ENCODE results near the gene CFAP61.
"Not testable (repeated sequence)": the region's sequence is repeated elsewhere in the genome, so short reads cannot be mapped to it uniquely, and the experiment has no call there.

CFAP61 gene

DNA sequence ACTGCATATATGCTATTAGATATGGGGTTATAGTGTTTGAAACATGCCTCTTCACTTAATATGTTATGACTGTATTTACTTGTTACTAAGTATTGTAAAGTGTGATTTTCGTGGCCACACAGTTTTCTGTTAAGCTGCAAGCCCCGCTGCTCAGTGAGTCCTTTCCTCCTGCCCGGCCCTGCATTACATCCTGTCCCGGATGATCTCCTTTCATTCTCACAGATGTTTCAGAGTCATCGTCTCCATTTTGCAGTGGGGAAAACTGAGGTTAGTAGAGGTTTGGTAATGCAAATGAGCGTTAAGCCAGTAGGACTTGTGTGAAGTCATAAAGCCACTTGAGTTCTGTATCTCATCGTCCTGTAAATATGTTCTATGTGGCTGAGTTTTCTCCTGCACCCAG is 155.5 kb downstream of the CFAP61 start:
- no peak for DNase-seq (ENCODE audit: low read depth in 2 of 2)

DNA sequence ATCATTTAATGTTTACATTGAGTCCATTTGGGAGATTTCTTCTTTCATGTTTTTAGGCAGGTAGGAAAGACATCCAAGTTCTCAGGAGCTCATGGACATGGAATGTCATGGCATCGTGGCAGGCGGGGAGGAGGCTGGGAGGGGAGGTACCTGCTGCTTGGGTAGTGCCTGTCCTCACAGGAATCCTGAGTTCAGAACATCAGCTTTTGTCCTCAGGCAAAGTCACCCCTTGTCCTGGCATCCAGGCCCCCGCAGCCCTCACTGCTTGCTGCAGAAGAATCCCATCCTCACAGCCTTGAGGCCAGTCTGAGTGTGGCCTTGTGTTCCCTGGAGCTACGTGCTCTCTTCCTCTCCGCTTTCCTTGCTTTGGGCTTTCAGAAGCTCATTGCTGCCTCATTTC is 157.4 kb downstream of the CFAP61 start:
- no peak for DNase-seq (ENCODE audit: low read depth in 2 of 2)

DNA sequence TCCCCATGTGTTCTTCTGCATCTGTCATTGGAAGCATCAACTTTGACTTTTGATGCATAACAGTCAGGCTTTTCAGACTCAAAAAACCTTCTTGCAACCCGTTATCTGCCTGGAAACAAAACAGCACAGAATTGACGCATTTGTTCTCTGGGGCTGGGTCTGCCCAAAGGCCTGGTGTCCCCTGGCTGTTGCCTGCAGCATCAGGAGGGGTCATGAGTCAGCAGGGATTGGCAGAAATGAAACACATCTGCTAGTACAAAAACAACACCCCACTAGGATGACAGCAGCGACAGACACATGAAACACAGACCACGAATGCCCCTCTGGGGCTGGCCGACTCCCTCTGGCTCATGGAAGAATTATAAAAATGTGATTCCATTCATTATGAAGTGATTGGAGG is 158.0 kb downstream of the CFAP61 start:
- no peak for DNase-seq (ENCODE audit: low read depth in 2 of 2)

DNA sequence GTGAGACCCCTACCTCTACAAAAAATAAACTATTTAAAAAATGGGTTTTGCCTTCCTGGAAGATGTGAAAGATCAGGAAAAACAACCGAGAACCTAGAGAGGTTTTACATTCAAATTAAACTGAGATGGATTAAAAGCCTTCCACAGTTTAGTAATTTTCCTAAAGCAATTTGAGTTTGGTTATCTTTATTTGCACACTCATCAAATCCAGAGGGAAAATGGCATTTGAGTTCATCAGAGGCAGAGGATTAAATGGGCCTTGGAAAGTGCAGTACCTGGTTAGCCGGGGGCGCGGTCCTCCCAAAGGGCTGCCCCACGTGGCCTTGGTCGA is 158.6 kb downstream of the CFAP61 start:
- DNase-seq (ENCODE audit: low read depth in 2 of 2), result no peak

DNA sequence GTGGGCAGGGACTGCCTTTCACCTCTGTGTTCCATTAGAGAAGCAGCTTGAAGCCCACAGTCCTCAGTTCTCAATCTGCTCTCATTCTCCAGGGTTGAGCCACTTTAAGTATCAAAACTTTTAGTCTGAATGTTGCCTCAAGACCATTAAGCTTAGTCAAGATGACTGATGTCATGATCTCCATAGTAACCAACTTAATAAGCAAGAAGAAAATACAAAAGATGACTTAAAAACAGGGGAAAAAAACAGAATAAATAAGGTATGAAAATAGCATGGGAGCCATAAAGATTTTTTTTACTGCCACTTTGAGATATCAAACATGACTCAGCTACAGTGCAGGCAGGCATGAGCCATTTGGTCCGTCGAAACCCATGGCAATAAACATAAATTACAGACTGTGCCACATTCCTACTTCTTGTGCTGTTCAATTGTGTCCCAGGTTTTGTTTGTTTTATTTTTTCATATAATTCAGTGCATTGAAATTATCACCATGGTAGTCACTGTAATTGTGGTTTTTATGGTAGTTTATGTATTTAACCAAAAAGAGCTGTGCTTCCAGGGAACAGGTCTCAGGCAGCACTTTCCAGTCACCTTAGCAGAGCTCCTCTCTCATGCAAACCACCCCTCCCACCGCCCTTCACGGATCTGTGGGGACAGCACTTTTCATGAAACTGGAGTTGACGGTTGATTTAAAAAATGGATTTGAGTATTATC is 159.1 kb downstream of the CFAP61 start:
- no peak for DNase-seq (ENCODE audit: low read depth in 2 of 2)

DNA sequence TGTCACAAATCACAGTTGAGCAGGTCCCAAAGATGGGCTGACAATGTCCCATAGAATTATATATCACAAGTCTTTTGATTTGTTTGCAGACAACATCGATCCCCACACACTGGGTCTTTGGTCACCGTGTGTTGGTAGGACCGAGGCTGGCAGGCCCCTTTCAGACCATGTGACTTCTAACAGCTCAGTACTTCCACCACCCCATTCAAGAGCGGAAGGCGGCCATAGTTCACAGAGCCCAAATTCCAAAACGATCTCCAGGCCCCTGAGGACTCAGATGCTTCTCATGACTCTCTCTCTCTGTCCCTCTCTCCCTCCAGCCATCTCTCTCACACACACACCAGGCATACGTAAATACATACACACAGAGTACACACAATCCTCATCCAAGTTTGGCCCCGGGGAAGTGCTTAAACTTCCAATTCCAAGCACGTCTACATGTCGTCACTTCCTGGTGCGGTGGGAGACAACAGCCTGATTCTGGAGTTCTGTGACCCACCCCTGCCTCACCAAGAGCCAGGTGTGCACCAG is 159.7 kb downstream of the CFAP61 start:
- no peak for DNase-seq (ENCODE audit: low read depth in 2 of 2)

DNA sequence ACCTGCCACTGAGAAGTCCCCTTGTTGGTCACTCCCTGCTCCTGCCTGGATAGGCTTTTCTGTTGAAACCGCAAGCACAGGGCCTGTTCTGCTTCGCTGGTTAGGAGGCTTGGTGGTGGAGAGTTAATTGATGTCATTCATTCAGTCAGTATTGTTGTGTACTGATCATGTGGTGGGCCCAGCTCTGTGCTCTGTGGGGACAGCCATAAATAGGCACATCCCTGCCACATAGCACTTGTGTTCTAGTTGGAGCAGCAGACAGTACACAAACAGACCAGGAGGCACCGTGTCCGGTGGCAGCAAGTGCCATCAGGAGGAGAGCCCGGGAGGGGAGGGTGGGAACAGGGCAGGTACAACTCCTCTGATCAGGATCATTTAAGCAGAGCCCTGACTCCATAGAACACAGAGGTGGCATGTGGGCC is 160.4 kb downstream of the CFAP61 start:
- no peak for DNase-seq (ENCODE audit: low read depth in 2 of 2)

DNA sequence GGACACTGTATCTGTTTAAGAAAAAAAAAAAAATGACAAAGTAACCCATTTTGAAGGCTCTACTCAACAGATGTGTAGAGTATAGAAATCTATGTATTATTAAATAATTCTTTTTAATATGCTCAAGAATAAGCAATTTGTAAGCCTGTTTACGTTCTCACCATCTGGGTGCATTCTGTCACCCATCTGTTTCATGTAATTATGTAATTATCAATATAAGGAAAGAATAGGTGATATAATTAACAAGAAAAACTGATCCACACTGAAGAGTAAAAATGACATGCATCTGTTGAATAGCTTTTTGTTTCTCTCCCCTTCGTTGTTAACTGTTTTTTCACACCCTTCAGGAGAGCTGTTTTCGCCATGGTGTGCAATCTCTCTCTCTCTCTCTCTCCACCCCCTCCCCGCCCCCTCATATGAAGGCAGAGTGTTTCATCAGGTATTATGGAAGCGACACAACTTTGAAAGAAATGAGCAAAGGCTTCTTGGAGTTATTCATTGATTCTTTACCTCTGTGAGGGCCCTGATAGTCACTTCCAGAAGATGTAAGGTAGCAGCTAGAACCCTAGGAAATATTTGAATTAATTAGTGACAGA is 161.3 kb downstream of the CFAP61 start:
- no peak for DNase-seq (ENCODE audit: low read depth in 2 of 2)

DNA sequence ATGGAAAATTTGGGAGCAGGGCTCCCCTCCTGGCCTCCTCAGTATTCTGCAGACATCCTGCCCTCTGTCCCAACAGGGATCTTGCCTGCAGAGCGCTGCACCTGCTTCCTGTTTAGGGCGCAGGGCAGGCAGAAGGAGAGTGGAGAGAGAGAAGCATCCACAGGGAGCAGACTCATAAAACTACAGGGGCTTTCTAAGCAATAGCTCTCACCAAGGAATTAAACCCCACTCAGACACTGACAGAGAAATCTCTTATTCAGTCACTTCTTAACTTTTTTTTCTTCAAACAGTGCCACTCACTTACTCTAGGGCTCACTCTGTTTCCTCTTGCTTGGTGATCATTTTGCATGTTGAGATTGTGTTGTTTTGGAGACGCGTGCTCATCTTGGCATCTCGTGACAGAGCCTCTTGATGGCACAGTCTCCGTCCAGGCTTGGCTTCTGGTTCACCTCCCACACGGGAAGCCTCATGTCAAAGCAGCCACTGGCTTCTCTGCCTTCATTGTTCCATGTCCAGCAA is 162.5 kb downstream of the CFAP61 start:
- no peak for DNase-seq (ENCODE audit: low read depth in 2 of 2)

DNA sequence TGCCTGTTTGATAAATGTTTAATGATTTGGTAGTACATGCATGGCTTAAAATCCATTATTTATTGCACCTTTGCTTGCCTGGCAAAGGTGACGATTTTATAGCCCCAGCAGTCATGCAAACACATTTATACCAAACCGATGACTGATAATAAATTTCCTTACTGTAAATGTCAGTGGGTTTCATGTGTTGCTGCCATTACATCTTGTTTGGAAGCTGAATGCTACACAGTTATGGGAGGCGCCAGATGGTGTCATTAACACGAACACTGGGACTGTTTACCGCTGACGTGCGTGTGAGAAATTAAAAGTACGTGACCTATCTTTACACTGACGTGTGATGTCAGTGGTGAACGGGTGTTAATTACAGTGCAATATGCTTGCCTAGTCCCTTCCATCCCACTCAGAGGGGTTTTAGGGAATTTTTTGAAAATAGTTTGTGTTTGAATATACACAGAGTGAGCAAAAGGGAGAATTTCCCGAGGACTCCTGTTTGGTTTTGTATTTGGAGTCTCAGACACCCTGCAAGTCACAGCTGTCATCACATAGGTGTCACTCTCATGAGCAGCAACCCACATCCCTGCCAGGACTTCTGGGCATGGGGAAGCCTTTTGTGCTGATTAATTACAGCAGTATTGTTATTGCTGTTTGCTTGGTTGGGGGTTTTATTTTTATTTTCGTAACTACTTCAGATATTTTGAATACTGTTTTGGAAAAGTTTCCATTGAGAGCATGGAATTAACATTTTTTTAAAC is 163.8 kb downstream of the CFAP61 start:
- DNase-seq (ENCODE audit: low read depth in 2 of 2), result no peak

DNA sequence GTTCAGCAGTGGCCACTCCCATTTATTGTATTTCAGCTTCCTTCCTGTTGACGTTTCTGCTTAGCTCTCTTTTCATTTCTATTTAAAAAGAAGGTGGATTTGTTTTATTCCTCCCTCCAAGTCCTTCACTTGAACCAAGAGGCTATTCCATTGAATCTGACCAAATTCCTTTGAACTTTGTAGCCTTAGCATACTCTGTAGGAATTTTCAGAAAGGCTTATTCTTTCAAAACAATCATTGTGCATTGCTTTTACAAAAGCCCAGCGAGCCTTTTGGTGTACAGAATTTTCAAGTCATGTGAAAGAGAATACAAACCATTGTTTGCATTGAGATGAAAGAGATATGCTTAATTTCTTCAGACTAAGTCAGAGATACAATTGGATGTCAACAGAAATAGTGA is 164.6 kb downstream of the CFAP61 start:
- DNase-seq (ENCODE audit: low read depth in 2 of 2), result no peak

DNA sequence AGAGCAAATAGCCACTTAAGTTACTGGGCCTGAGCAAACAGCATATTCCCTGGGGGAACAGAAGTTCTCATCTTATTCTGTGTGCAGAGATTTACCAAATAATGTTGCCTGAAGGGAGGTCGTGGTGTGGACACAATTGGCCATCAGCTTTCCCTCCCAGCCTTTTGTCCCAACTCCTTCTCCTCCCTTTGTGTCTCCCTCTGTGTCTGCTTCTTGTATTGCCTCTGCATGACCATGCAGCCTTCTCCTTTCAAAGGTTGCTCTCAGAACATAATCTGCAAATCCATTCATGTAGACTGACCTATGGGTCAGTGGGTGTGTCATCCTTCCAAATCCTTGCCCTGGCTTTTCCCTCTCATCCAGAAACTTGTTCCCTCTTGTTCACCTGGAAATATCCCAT is 165.3 kb downstream of the CFAP61 start:
- DNase-seq (ENCODE audit: low read depth in 2 of 2), result no peak

DNA sequence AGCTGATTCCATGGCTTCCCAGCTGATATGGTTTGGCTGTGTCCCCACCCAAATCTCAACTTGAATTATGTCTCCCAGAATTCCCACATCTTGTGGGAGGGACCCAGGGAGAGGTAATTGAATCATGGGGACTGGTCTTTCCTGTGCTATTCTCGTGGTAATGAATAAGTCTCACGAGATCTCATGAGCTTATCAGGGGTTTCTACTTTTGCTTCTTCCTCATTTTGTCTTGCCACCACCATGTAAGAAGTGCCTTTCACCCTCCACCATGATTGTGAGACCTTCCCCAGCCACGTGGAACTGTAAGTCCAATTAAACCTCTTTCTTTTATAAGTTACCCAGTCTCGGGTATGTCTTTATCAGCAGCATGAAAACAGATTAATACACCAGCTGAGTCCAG is 165.8 kb downstream of the CFAP61 start:
- not testable (repeated sequence) for DNase-seq (ENCODE audit: low read depth in 2 of 2)

DNA sequence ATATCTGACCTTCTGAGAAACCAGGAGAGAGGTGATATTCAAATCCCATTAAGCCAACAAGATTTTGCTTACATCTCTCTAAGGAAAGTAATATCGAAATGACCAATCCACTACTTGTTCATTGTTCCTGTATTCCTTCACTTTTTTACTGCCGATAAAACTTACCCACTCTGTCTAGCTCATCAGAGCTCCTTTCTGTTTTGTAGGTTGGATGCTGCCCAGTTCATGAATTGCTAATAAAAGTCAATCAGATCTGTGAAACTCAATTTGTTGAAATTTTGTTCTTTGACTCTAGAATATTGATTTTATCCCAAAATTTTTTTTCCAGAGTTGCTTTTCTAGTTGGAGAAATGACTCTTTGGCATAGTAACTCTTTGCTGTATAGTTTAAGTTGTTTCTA is 166.7 kb downstream of the CFAP61 start:
- no peak for DNase-seq (ENCODE audit: low read depth in 2 of 2)

DNA sequence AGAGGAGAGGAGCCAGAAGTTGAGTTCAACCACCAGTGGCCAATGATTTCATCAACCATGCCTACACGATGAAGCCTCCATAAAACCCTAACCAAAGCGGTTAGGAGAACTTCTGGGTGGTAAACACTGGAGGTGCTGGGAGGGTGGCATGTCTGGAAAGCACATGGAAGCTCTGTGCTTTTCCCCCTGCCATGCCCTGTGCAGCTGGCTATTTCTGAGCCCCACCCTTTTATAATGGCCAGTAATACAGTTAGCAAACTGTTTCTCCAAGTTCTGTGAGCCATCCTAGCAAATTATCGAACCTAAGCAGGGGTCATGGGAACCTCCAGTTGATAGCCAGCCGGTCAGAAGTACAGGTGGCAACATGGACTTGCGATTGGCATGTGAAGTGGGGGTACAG is 167.8 kb downstream of the CFAP61 start:
- DNase-seq (ENCODE audit: low read depth in 2 of 2), result no peak

DNA sequence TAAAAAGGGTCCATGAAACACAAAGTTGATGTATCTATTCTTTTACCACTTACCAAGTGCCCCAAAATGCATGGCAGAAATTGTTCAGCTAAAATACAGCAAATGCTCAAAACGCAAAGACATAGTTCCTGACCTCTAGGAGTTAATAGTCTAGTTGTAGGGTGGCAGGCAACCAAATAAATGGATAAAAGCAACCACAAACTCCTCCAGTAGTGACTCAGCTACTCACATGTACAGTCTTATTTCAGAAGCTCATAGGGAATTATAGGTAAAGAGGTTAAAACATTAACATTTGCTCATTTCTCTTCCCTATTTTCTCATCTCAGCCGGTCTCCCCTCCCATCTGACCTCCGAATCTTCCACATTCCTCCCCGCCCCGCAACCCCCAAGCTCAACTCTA is 171.6 kb downstream of the CFAP61 start:
- DNase-seq (ENCODE audit: low read depth in 2 of 2), result no peak

DNA sequence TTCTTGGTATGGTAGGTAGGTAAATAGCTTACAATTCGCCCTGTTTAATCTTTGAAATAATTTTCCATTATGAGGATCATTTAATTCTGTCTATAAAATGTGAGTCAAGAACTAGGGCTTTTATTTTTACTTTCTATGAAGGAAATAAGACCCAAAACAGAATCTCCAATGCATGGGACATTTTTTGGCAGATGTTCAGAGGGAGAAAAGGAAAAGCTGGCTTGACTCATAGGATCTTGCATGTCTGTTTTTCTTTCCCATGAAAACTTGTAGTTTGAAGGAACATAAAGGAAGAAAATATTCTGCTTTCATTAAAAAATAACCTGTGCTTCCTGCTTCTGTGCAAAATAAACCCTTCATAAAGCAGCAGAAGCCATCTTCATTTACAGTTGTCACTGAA is 172.5 kb downstream of the CFAP61 start:
- DNase-seq (ENCODE audit: low read depth in 2 of 2), result no peak

DNA sequence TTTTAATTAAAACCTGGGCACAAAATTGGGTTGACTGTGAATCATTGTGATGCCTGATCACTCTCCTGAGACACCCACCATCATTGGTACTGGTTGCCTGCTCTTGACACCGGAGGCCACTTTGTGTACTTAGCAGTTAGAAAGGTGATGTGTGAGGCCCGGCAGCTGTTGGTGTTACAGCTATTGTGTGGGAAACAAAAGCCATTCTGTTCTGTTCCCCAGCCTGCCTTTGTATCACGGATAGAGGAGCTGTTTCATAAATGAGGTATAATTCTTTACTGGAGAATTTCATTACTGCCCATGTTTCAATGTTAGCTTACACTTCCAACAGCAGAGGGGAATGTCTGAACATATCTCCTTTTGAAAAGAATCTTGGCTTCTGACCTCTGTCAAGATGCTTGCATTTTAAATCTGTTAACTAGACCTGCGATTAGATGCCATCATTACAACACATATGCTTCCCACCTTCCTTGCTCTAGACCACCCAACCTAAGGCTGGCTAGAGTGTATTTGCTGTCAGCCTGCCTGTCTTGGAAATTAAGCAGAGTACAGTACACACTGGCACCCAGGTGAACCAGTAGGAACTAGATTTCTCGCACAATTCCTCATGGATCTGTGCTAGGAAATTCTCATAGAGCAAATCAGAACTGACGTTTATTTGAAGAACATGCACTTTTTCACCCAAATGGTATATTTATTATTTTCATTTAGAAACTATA is 173.2 kb downstream of the CFAP61 start:
- DNase-seq (ENCODE audit: low read depth in 2 of 2), result no peak

DNA sequence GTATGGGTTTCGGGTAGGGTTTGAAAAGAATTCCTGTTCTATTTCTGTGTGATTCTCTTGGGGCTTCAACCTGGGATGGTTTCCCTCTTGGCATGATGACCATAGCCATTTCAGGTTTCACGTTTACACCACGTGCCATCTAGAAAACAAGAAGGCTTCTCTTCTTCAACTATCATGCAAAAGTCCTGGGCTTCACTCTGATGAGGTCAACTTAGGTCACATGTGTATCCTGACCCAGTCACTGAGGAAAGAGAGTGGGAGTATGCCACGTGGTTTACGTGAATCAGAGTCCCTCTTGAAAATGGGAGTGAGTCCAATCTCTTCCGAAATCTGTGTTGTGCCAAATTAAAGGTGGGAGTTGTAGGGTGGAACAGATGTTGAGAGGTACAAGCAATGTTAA is 174.2 kb downstream of the CFAP61 start:
- no peak for DNase-seq (ENCODE audit: low read depth in 2 of 2)

DNA sequence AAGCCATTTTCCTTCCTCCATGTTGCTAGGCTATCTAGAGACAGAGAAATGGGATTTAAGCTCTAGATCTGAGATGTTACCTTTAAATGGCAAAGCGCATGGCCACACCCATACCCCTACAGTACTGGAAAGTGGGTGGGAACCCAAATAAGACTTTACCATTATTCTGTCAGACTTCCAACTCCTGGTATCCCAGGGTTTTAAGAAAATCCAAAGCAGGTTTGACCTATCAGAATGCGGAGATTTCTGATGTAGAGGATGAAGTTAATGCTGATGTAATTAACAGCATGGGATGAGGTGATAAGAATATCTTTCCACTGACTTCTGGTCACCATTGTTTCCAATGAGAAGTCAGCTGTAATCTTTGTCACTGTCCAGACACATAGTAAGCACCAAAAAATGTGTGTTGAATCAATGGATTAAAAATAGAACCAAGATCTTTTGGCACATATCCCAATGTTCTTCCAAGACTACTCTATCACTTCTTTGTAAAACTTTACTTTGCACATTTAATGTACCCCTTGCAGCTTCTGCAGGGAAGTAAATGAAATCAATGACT is 174.8 kb downstream of the CFAP61 start:
- DNase-seq (ENCODE audit: low read depth in 2 of 2), result no peak

DNA sequence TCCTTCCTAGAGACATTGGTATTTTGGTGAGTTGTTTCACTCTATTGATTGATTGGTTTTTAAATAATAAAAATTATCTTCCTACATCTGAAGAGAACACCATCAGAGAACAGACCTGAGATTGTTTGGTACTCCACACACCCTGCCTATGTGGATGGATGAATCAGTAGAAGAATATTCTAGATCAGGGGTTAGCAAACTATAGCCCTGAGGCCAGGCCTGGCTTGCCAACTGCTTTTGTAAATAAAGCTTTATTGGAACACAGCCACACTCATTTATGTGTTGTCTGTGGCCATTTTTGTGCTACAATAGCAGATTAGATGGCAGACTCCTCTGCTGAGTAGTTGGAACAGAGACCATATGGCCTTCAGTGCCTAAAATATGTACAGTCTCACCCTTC is 176.0 kb downstream of the CFAP61 start:
- no peak for DNase-seq (ENCODE audit: low read depth in 2 of 2)

DNA sequence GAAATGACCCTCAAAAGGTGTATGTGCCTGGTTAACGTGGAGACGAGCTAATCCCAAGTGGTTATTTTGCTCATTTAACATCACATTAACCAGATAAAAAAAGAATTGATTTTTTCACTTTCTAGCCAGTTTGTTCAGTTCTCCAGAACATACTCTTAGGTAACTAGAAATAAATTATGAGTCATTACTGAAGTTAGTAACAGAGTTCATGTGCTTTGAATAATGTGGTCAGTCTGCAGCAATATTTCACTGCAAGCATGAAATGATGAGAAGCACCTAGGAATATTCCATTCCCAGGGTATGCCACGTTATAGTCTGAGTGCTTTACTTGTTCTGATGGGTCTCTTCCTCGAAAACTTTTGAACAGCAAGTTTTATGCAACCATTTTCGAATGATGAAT is 177.3 kb downstream of the CFAP61 start:
- DNase-seq (ENCODE audit: low read depth in 2 of 2), result no peak
